Kidney epithelial cell (primary cell): ENCODE measurements around the gene GNAI3. TPM values are rescaled to one million over a fixed set of nuclear protein-coding genes. Genes with fewer than 3 reads are reported as not detected.

Experiments
- DNase-seq: peaks from one replicate; pipeline ENCODE4 v3.0.0-alpha.2; 2010; ENCODE audit warnings: low read depth
- H3K27me3 ChIP-seq: 2 replicates; pipeline ENCODE4 v1.6.0; 2011; ENCODE audit warnings: low read length; ENCODE audit not compliant: control insufficient read depth, insufficient read depth
- H3K36me3 ChIP-seq: 2 replicates; pipeline ENCODE4 v1.5.1; 2011; ENCODE audit warnings: low read length; ENCODE audit not compliant: control insufficient read depth, insufficient read depth
- H3K4me3 ChIP-seq: 2 replicates; pipeline ENCODE4 v1.5.1; 2011; ENCODE audit warnings: low read depth, mild to moderate bottlenecking, control low read depth, low read length
- total RNA-seq: library from RNA; depleted of rRNA; stranded (reverse); fragments of >200 nt; gene quantifications from 2 replicates; pipeline ENCODE4 v1.2.3, GENCODE V29; 2015
- TF ChIP-seq, protein P1 (sequence below): IDR thresholded peaks from 2 replicates; pipeline ENCODE4 v1.5.1; 2011; ENCODE audit warnings: mild to moderate bottlenecking, moderate library complexity, low read length, control low read depth, inconsistent platforms; ENCODE audit not compliant: insufficient read depth, poor library complexity, severe bottlenecking

Gene GNAI3
- total RNA-seq, 1 donor from 2014 or later = 11.9 TPM

DNA sequence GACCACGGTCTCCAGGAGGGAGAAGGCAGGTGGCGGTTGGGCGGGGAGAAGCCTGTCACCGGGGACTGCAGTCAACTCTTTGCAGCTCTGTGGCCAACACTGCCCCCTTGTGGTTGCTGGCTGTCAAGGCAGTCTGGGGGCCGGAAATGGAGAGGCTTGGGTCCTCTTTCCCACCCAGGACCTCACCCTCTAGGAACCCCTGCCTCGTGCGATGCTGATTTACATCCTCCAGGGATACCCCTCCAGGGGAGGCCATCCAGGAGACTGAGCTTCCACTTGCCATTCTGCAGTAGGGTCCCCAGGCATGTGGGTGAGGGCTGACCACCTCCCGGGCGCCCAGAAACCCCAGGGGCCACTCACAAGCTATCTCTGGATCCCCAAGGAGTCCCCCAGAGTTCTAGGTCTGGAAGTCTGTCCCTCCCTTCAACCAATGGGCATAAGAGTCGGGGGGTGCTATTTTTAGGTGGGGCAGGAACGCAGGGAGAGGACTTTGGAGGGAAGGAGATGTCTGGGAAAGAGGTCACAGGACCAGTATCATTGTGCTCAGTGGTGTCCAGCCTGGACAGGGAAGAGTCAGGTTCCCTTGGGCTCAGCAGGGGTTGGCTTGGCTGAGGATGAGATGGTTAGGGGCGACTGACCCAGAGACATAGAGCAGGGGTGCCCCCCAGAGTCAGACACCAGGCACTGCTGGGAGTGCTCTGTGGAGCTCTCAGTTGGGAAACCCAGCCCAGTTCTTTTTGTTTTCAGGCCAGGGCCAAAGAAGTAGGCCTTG, 15.9 kb upstream of the GNAI3 start:
- H3K36me3 ChIP-seq = no peaks in the 10 kb centered on the region
- no peak overlapping the region for H3K4me3 ChIP-seq
- H3K27me3 ChIP-seq = no peaks in the 10 kb centered on the region
- TF ChIP-seq, protein P1, sequence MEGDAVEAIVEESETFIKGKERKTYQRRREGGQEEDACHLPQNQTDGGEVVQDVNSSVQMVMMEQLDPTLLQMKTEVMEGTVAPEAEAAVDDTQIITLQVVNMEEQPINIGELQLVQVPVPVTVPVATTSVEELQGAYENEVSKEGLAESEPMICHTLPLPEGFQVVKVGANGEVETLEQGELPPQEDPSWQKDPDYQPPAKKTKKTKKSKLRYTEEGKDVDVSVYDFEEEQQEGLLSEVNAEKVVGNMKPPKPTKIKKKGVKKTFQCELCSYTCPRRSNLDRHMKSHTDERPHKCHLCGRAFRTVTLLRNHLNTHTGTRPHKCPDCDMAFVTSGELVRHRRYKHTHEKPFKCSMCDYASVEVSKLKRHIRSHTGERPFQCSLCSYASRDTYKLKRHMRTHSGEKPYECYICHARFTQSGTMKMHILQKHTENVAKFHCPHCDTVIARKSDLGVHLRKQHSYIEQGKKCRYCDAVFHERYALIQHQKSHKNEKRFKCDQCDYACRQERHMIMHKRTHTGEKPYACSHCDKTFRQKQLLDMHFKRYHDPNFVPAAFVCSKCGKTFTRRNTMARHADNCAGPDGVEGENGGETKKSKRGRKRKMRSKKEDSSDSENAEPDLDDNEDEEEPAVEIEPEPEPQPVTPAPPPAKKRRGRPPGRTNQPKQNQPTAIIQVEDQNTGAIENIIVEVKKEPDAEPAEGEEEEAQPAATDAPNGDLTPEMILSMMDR = peak; percentile 93
- DNase-seq = peak; percentile 26

DNA sequence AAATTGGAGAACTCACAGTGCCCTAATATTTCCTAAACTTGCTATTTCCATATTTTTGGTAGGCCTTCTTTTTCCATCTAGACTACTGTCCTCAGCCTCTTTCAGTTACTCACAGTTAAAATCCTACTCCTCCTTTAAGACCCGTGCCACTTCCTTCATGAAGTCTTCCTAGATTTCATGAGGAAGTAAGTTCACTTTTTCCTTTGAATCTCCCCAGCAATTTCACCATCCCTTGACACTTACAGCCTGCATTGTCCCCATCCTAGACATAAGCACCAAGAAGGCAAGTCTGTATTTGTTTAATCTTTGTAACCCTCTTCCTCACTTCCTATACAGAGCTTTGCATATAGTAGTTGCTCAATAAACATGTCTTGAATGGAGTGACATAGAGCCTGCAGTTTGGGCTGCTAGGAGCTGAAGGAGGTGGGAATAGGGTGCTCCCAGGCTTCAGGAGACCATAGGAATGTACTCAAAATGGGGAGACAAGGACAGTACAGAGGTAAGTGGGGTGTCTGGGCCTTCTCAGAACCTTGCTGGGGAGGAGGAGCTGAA, 14.0 kb upstream of the GNAI3 start:
- DNase-seq = no peak
- Histone ChIP-seq H3K4me3 (no peak overlapping the region), H3K36me3 (no peaks in the 10 kb centered on the region), H3K27me3 (no peaks in the 10 kb centered on the region)
- TF ChIP-seq, protein P1 = no peak

DNA sequence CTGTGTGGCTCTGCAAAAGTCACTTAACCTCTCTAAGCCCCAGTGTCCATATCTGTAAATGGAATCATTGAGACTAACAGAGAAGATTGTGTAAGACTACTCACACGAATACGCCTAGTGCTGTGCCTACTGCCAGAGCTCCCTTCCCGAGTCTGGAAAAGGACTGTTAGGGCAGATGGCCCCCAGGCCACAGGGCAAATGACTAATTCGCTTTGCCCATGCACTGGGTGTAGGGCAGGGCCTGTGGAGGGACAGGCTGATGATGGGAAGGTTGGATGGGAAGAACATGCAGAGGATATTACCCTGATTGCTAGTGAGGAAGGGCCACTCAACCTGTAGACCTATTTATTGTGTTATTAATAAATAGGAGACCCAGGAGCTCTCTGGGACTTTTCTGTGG, 12.9 kb upstream of the GNAI3 start:
- TF ChIP-seq, protein P1 = no peak
- Histone ChIP-seq H3K4me3 (no peak overlapping the region), H3K36me3 (no peaks in the 10 kb centered on the region), H3K27me3 (no peaks in the 10 kb centered on the region)
- no peak for DNase-seq

DNA sequence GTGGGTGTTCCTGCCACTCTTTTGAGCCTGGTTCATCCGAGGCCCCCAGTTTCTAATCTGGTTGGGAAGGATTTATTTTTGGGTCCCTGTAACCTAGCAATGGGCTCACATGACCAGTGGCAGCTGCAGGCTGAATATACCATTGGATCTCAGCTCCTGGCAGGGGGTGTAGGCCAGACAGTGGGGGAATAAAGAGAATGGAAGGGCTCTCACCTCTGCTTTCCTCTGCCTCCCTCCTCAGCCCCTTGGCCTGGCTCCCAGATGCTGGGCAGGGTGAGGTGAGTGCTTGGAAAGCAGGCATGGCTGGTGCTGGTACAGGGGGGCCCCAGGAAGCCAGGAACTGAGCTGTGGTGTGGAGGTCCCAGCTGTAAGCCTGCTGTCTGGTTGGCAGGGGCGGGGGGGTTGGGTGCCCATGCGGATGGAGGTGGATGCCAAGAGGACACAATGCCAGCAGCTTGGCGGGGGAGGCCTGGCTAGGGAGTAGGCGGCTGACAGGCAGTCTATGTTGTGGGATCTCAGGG, 12.4 kb upstream of the GNAI3 start:
- Histone ChIP-seq H3K27me3 (no peaks in the 10 kb centered on the region), H3K4me3 (no peak overlapping the region), H3K36me3 (no peaks in the 10 kb centered on the region)
- TF ChIP-seq, protein P1 = no peak
- DNase-seq = no peak

DNA sequence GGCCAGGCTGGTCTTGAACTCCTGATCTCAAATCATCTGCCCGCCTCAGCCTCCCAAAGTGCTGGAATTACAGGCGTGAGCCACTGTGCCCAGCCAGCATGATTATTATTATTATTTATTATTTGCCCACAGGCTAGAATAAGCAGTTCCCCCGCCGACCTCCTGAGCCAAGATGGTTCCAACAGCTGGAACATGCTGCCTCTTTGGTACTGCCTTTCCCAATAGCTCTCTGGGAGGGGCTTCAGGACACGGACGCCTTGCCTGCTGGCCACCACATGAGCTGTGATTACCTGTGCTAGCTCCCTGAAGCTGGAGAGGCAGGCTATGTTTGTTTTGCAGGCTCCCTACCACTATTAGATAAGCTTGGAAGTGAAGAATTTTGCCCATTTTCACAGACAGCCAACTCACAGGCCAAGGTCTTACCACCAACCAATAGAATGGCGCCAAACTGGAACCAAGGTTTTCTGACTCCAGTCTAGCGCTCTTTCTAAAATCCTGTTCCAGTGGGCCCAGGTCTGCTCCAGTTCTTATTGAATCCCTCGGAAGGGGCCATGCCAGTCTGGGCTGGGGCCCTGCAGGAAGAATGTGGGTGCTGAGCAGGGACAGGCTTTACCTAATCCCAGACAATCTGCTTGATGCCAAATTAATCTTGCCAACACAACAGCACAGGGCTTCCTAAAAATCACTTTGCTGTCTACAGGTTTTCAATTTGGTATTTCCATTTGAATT, 10.8 kb upstream of the GNAI3 start:
- Histone ChIP-seq H3K36me3 (no peaks in the 10 kb centered on the region), H3K4me3 (no peak overlapping the region), H3K27me3 (no peaks in the 10 kb centered on the region)
- TF ChIP-seq, protein P1 = no peak
- no peak for DNase-seq
